Fibroblast of lung (primary cell): ENCODE measurements around the gene SFT2D1. TPM values are rescaled to one million over a fixed set of nuclear protein-coding genes. Genes with fewer than 3 reads are reported as not detected.
A peak's percentile ranks its signal among the peaks of the same experiment; 100 is the strongest.

Experiments
- DNase-seq, 2 donors: peaks; one replicate each; pipeline versions ENCODE4 v3.0.0 to v3.0.0-alpha.2; 2010; ENCODE audit warnings: low read depth in 2 of 2
- H2AFZ ChIP-seq: 2 replicates; pipeline ENCODE4 v1.5.1; 2012; ENCODE audit warnings: low read length, control low read depth, inconsistent platforms
- H3K27ac ChIP-seq: 2 replicates; pipeline ENCODE4 v1.5.1; 2011; ENCODE audit warnings: low read length, control low read depth; ENCODE audit not compliant: insufficient read depth
- H3K27me3 ChIP-seq: 2 replicates; pipeline ENCODE4 v1.5.1; 2011; ENCODE audit warnings: mild to moderate bottlenecking, low read length; ENCODE audit not compliant: control insufficient read depth, insufficient read depth
- H3K36me3 ChIP-seq: 2 replicates; pipeline ENCODE4 v1.5.1; 2011; ENCODE audit warnings: low read length; ENCODE audit not compliant: control insufficient read depth, insufficient read depth
- H3K4me1 ChIP-seq: 2 replicates; pipeline ENCODE4 v1.5.1; 2011; ENCODE audit warnings: low read length; ENCODE audit not compliant: control insufficient read depth, insufficient read depth; ENCODE audit errors: extremely low read depth
- H3K4me2 ChIP-seq: 2 replicates; pipeline ENCODE4 v1.5.1; 2011; ENCODE audit warnings: low read length, control low read depth; ENCODE audit not compliant: insufficient read depth; ENCODE audit errors: extremely low read depth
- H3K4me3 ChIP-seq, 4 experiments: fragments of 200-600 bp in 1 of 4; sonication (generic) in 1 of 4; replicated peaks in 1 of 4; 2 replicates each; pipeline ENCODE4 v1.5.1; 2011 to 2016; ENCODE audit warnings: low read length in 4 of 4, low read depth in 3 of 4, mild to moderate bottlenecking in 3 of 4, control low read depth in 2 of 4, inconsistent platforms in 1 of 4, mixed read lengths in 1 of 4; ENCODE audit not compliant: insufficient read depth in 1 of 4; ENCODE audit errors: control extremely low read depth in 1 of 4
- H3K79me2 ChIP-seq: 2 replicates; pipeline ENCODE4 v1.5.1; 2012; ENCODE audit warnings: mild to moderate bottlenecking, low read length, inconsistent platforms; ENCODE audit not compliant: control insufficient read depth, insufficient read depth
- H3K9ac ChIP-seq: 2 replicates; pipeline ENCODE4 v1.5.1; 2011; ENCODE audit warnings: mild to moderate bottlenecking, low read length, control low read depth; ENCODE audit not compliant: insufficient read depth
- H3K9me3 ChIP-seq: 2 replicates; pipeline ENCODE4 v1.5.1; 2012; ENCODE audit warnings: low read depth, low read length; ENCODE audit not compliant: control insufficient read depth, insufficient read depth
- H4K20me1 ChIP-seq: 2 replicates; pipeline ENCODE4 v1.5.1; 2011; ENCODE audit warnings: low read length; ENCODE audit not compliant: control insufficient read depth, insufficient read depth; ENCODE audit errors: extremely low read depth
- EZH2 ChIP-seq: IDR thresholded peaks from 2 replicates; pipeline ENCODE4 v1.5.1; 2012; ENCODE audit warnings: low read length, control low read depth, mild to moderate bottlenecking; ENCODE audit errors: missing control alignments
- polyA plus RNA-seq, 2 donors: library from polyadenylated mRNA; depleted of rRNA in 1 of 2; stranded (reverse) in 1 of 2; unstranded in 1 of 2; fragments of >200 nt; gene quantifications; 2 replicates each; pipeline ENCODE4 v1.2.1, GENCODE V29; 2011 to 2012; ENCODE audit warnings: missing spikeins in 1 of 2
- total RNA-seq: library from RNA; depleted of rRNA; stranded (reverse); fragments of >200 nt; gene quantifications from 2 replicates; pipeline ENCODE4 v1.2.1, GENCODE V29; 2014
- TF ChIP-seq, protein P1 (sequence below), 2 donors: IDR thresholded peaks in 1 of 2; conservative IDR thresholded peaks in 1 of 2; 1 replicate in 1 of 2; 2 replicates in 1 of 2; pipeline ENCODE4 v1.5.1; 2011 to 2012; ENCODE audit warnings: low read length in 2 of 2, control low read depth in 1 of 2, inconsistent platforms in 1 of 2, low read depth in 1 of 2, mild to moderate bottlenecking in 1 of 2

The SFT2D1 gene
- total and polyA plus RNA-seq, 2 donors (not counting 1 experiment from before 2014, with no cell fraction given), result 34.8 to 86.0 TPM

DNA sequence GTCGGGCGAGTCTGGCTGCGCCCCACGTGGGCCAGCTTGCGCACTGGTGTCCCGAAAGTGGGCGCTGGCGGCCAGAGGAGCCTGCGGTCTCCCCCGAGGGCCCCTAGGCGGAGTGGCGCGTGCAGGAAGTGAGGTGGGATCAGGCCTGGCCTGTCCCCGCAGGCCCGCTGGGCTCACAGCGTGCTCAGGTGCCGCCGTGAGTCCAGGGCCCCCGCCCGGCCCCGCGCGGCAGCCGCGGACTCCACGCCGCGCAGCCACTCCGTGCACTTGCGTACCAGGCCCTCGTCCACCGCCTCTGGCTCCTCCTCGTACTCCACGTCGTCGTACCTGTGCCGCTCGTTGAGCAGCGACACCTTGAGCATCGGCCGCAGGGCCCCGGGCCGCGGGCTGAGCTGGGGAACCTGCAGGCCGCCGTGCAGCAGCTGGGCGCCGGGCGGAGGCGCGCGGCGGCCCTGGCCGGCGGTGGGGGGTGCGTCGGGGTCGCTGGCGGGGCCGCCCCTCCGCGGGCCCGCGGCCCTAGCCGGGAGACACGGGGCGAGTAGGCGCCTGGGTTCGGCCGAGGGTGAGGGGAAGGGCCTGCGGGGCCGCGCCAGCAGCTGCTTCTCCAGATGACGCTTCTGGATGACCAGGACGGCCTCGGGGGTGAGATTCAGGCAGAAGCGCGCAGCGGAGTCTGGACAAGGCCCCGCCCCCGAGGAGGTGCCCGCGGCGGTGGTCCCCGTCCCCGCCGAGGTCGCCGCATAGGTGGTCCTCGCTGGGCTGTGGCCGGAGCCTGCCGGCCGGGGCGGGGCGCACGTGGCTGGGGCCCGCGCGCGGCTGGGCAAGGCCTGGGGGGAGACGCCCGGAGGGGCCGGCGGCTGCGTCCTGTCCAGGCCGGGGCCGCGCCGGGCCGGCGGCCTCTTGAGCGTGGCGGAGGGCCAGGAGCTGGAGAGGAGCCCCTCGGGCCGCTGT, 35.0 kb downstream of the SFT2D1 start:
- peak overlapping the region; percentile 25 for H3K4me2 ChIP-seq
- no peak overlapping the region for H3K4me3 ChIP-seq
- no peak overlapping the region for H3K9ac ChIP-seq
- H3K9me3 ChIP-seq, result no peaks in the 10 kb centered on the region
- DNase-seq, result peak in 1 of 2 donors; percentile 2
- H3K4me1 ChIP-seq, result no peaks in the 10 kb centered on the region
- H2AFZ ChIP-seq, result no peak overlapping the region
- H3K36me3 ChIP-seq, result no peaks in the 10 kb centered on the region
- H3K27ac ChIP-seq, result no peak overlapping the region
- peaks cover 34% of the 10 kb centered on the region for H3K27me3 ChIP-seq
- no peaks in the 10 kb centered on the region for H3K79me2 ChIP-seq
- no peaks in the 10 kb centered on the region for H4K20me1 ChIP-seq
- TF ChIP-seq, protein P1, sequence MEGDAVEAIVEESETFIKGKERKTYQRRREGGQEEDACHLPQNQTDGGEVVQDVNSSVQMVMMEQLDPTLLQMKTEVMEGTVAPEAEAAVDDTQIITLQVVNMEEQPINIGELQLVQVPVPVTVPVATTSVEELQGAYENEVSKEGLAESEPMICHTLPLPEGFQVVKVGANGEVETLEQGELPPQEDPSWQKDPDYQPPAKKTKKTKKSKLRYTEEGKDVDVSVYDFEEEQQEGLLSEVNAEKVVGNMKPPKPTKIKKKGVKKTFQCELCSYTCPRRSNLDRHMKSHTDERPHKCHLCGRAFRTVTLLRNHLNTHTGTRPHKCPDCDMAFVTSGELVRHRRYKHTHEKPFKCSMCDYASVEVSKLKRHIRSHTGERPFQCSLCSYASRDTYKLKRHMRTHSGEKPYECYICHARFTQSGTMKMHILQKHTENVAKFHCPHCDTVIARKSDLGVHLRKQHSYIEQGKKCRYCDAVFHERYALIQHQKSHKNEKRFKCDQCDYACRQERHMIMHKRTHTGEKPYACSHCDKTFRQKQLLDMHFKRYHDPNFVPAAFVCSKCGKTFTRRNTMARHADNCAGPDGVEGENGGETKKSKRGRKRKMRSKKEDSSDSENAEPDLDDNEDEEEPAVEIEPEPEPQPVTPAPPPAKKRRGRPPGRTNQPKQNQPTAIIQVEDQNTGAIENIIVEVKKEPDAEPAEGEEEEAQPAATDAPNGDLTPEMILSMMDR (conservative IDR thresholded peaks at IDR 0.05 in 1 of 2, IDR thresholded peaks at IDR 0.05 in 1 of 2; ENCODE audit: low read depth in 1 of 2, low read length in 2 of 2), result no peak
- peak; percentile 98 for TF ChIP-seq EZH2

- no peak overlapping the region for H3K4me2 ChIP-seq
- DNase-seq, result no peak
- no peaks in the 10 kb centered on the region for H3K36me3 ChIP-seq
- H2AFZ ChIP-seq, result no peak overlapping the region
- H4K20me1 ChIP-seq, result no peaks in the 10 kb centered on the region
- H3K9me3 ChIP-seq, result no peaks in the 10 kb centered on the region
- H3K27me3 ChIP-seq, result peaks cover 34% of the 10 kb centered on the region
- no peak for TF ChIP-seq EZH2
- TF ChIP-seq, protein P1 (conservative IDR thresholded peaks at IDR 0.05 in 1 of 2, IDR thresholded peaks at IDR 0.05 in 1 of 2; ENCODE audit: low read depth in 1 of 2, low read length in 2 of 2), result no peak
- no peak overlapping the region for H3K27ac ChIP-seq
- H3K4me3 ChIP-seq, result no peak overlapping the region
- no peaks in the 10 kb centered on the region for H3K4me1 ChIP-seq
- no peak overlapping the region for H3K9ac ChIP-seq
- H3K79me2 ChIP-seq, result no peaks in the 10 kb centered on the region
Measured at GRCh38 chr6:166306378-166307081, 35.8 kb downstream of the SFT2D1 start.

DNA sequence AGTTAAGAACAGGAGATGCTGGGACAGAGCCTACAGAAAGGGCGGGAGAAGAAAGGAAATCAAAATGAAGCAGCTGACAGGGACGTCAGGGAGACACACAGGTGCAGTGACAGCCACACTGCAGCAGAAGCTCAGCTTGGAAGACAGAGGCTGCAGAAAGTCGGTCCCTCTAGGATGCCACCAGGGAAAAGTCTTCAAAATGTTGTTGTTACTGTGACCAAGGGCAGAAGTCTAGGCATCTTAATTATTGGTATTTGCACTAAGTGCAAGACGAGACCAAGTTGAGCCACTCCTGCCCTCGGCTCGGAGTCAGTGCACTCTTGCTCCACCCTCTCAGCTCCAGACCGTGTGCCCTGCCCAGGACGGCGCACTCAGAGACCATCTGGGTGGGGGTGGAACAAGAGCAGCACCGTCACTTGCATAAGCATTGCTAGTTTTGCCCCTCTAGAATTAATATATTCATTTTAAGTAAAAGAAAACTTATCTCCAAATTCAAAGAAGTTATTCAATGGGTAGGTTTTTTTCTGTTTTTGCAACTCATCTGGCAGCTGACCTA, 36.7 kb downstream of the SFT2D1 start:
- DNase-seq, result no peak
- Histone ChIP-seq H3K4me1 (no peaks in the 10 kb centered on the region), H3K79me2 (no peaks in the 10 kb centered on the region), H3K9me3 (no peaks in the 10 kb centered on the region), H2AFZ (no peak overlapping the region), H3K27ac (no peak overlapping the region), H3K27me3 (peaks cover 34% of the 10 kb centered on the region), H3K4me2 (no peak overlapping the region), H3K36me3 (no peaks in the 10 kb centered on the region), H3K9ac (no peak overlapping the region), H4K20me1 (no peaks in the 10 kb centered on the region), H3K4me3 (no peak overlapping the region)
- TF ChIP-seq EZH2, result no peak
- TF ChIP-seq, protein P1 (conservative IDR thresholded peaks at IDR 0.05 in 1 of 2, IDR thresholded peaks at IDR 0.05 in 1 of 2; ENCODE audit: low read depth in 1 of 2, low read length in 2 of 2), result no peak
